ENCODE measurements around the gene EFR3B. TPM values are rescaled to one million over a fixed set of nuclear protein-coding genes. Genes with fewer than 3 reads are reported as not detected.

EFR3B gene
- total RNA-seq, 1 experiment from 2014 or later = 0.09 TPM

GRCh38 chr2:25041307-25041927 is 459 bp upstream of the EFR3B start:
- ChIA-PET POLR2A (interaction anchor here (0.7 to 2.5 kb wide), 3 partner anchors 28 to 71 kb away, joined by 4 to 10 read pairs (median 5); no protein-coding TSS in a partner anchor), CTCF (interaction anchor here (0.6 to 1.7 kb wide), 3 partner anchors 11 to 1495 kb away, joined by 4 read pairs; no protein-coding TSS in a partner anchor)
- H3K4me1 Mint-ChIP-seq (ENCODE audit: insufficient read depth, unreplicated experiment) = peaks cover 5% of the 10 kb centered on the region
- TF ChIP-seq CTCF (IDR thresholded peaks at IDR 0.05; ENCODE audit: unreplicated experiment) = peak; percentile 12
- H3K9me3 Mint-ChIP-seq (ENCODE audit: unreplicated experiment) = no peaks in the 10 kb centered on the region
- H3K4me3 Mint-ChIP-seq (ENCODE audit: unreplicated experiment) = peak overlapping the region; percentile 70
- H3K36me3 Mint-ChIP-seq (ENCODE audit: insufficient read depth, unreplicated experiment) = no peaks in the 10 kb centered on the region
- peak; percentile 23 for DNase-seq (ENCODE audit: unreplicated experiment)
- no peak overlapping the region for H3K27ac Mint-ChIP-seq (ENCODE audit: low read depth, unreplicated experiment)
- H3K27me3 Mint-ChIP-seq (ENCODE audit: insufficient read depth, unreplicated experiment) = peaks cover 37% of the 10 kb centered on the region
- no TSS peak for BruUV-seq (replicated peaks)
- intact Hi-C loops (cut with micrococcal nuclease) = loop anchor here (5.0 kb wide), 2 partner anchors 69 to 86 kb away; partner anchors contain the start of gene DNAJC27

- POLR2A ChIA-PET = interaction anchor here (0.6 to 1.1 kb wide), 2 partner anchors 72 to 532 kb away, joined by 4 to 5 read pairs; no protein-coding TSS in a partner anchor
- H3K4me3 Mint-ChIP-seq (ENCODE audit: unreplicated experiment) = peak overlapping the region; percentile 70
- TF ChIP-seq CTCF (IDR thresholded peaks at IDR 0.05; ENCODE audit: unreplicated experiment) = no peak
These were observed 705 bp downstream of the EFR3B start for GRCh38 chr2:25042321-25043240.

GRCh38 chr2:25043241-25043867 is 1.5 kb downstream of the EFR3B start:
- no peak overlapping the region for H3K27ac Mint-ChIP-seq (ENCODE audit: low read depth, unreplicated experiment)
- peak; percentile 46 for DNase-seq (ENCODE audit: unreplicated experiment)
- peak overlapping the region; percentile 70 for H3K4me3 Mint-ChIP-seq (ENCODE audit: unreplicated experiment)
- H3K4me1 Mint-ChIP-seq (ENCODE audit: insufficient read depth, unreplicated experiment) = peaks cover 5% of the 10 kb centered on the region
- intact Hi-C loops (cut with micrococcal nuclease) = loop anchor here (5.0 kb wide), 2 partner anchors 71 to 84 kb away; partner anchors contain the start of gene DNAJC27
- CTCF ChIA-PET = interaction anchor here (0.6 to 0.7 kb wide), 2 partner anchors 49 to 1625 kb away, joined by 3 read pairs; no protein-coding TSS in a partner anchor
- no peaks in the 10 kb centered on the region for H3K36me3 Mint-ChIP-seq (ENCODE audit: insufficient read depth, unreplicated experiment)
- POLR2A ChIA-PET = interaction anchor here (0.6 kb wide), 1 partner anchor 533 kb away, joined by 4 read pairs; no protein-coding TSS in a partner anchor
- BruUV-seq (replicated peaks) = no TSS peak
- peaks cover 37% of the 10 kb centered on the region for H3K27me3 Mint-ChIP-seq (ENCODE audit: insufficient read depth, unreplicated experiment)
- no peak for TF ChIP-seq CTCF (IDR thresholded peaks at IDR 0.05; ENCODE audit: unreplicated experiment)
- no peaks in the 10 kb centered on the region for H3K9me3 Mint-ChIP-seq (ENCODE audit: unreplicated experiment)

More at GRCh38 chr2:25042321-25043240, 705 bp downstream of the EFR3B start:
- DNase-seq (ENCODE audit: unreplicated experiment) = no peak
- BruUV-seq (replicated peaks) = no TSS peak
- Mint-ChIP-seq H3K36me3 (ENCODE audit: insufficient read depth, unreplicated experiment) (no peaks in the 10 kb centered on the region), H3K9me3 (ENCODE audit: unreplicated experiment) (no peaks in the 10 kb centered on the region), H3K27me3 (ENCODE audit: insufficient read depth, unreplicated experiment) (peaks cover 37% of the 10 kb centered on the region), H3K4me1 (ENCODE audit: insufficient read depth, unreplicated experiment) (peaks cover 5% of the 10 kb centered on the region), H3K27ac (ENCODE audit: low read depth, unreplicated experiment) (no peak overlapping the region)
- CTCF ChIA-PET = interaction anchor here (0.6 to 1.7 kb wide), 3 partner anchors 32 to 1626 kb away, joined by 3 to 4 read pairs (median 3); no protein-coding TSS in a partner anchor
- intact Hi-C loops (cut with micrococcal nuclease) = loop anchor here (5.0 kb wide), 2 partner anchors 70 to 85 kb away; partner anchors contain the start of gene DNAJC27

Measured in MCF 10A (cell line).